SK-N-SH (cell line): ENCODE results near the gene CHPF2. TPM values are rescaled to one million over a fixed set of nuclear protein-coding genes. Genes with fewer than 3 reads are reported as not detected.

Experiments used
- CTCF ChIA-PET: fragments of 300-600, 350-600 bp; formaldehyde crosslinking; extraction: SDS; loops from one replicate; lab custom pipeline; 2021; lab: Yijun Ruan, JAX
- POLR2A ChIA-PET: fragments of 350-600 bp; sonication (Branson Sonifier 250); formaldehyde crosslinking; extraction: SDS; loops from one replicate; lab custom pipeline; 2020; ENCODE audit warnings: antibody characterized with exemption, inconsistent platforms; lab: Yijun Ruan, JAX
- DNase-seq: peaks from one replicate; pipeline ENCODE4 v3.0.0; 2012
- H2AFZ ChIP-seq: fragments of 200-600 bp; sonication (generic); 2 replicates; pipeline ENCODE4 v1.8.1; 2016; ENCODE audit warnings: antibody characterized with exemption, mild to moderate bottlenecking, low read depth
- H3F3A ChIP-seq: fragments of 200-600 bp; sonication (generic); replicated peaks from 2 replicates; pipeline ENCODE3; 2016; ENCODE audit warnings: antibody characterized with exemption, mild to moderate bottlenecking; ENCODE audit not compliant: insufficient read depth
- H3K27ac ChIP-seq, 2 experiments: fragments of 200-500 bp in 1 of 2; fragments of 200-600 bp in 1 of 2; sonication (Bioruptor generic) in 1 of 2; sonication (generic), shearing (Covaris generic) in 1 of 2; 2 replicates each; pipeline versions ENCODE4 v1.5.1 to v1.6.1; 2014 to 2016; ENCODE audit warnings: low read depth in 2 of 2, inconsistent platforms in 1 of 2, low read length in 1 of 2, mild to moderate bottlenecking in 1 of 2, mixed read lengths in 1 of 2
- H3K27me3 ChIP-seq: fragments of 200-600 bp; sonication (generic), shearing (Covaris generic); 2 replicates; pipeline ENCODE4 v1.6.1; 2016; ENCODE audit warnings: mixed run types; ENCODE audit not compliant: insufficient read depth
- H3K36me3 ChIP-seq, 2 experiments: fragments of 200-500 bp in 1 of 2; fragments of 200-600 bp in 1 of 2; sonication (Bioruptor generic) in 1 of 2; sonication (generic) in 1 of 2; replicated peaks in 1 of 2; 2 replicates each; pipeline versions ENCODE3 to v1.5.1; 2014 to 2016; ENCODE audit warnings: low read length in 1 of 2, mild to moderate bottlenecking in 1 of 2; ENCODE audit not compliant: insufficient read depth in 2 of 2, control insufficient read depth in 1 of 2
- H3K4me1 ChIP-seq, 2 experiments: fragments of 200-500 bp in 1 of 2; fragments of 200-600 bp in 1 of 2; sonication (Bioruptor generic) in 1 of 2; sonication (generic), shearing (Covaris generic) in 1 of 2; 2 replicates each; pipeline versions ENCODE4 v1.5.1 to v1.6.1; 2014 to 2016; ENCODE audit warnings: low read depth in 1 of 2, low read length in 1 of 2, mixed run types in 1 of 2; ENCODE audit not compliant: insufficient read depth in 2 of 2, control insufficient read depth in 1 of 2
- H3K4me2 ChIP-seq: fragments of 200-600 bp; sonication (generic), shearing (Covaris generic); 2 replicates; pipeline ENCODE4 v1.6.1; 2017; ENCODE audit warnings: mixed run types
- H3K4me3 ChIP-seq, 2 experiments: fragments of 200-500 bp in 1 of 2; fragments of 200-600 bp in 1 of 2; sonication (Bioruptor generic) in 1 of 2; sonication (generic), shearing (Covaris generic) in 1 of 2; 2 replicates each; pipeline versions ENCODE4 v1.5.1 to v1.8.1; 2014 to 2016; ENCODE audit warnings: low read depth in 2 of 2, inconsistent platforms in 1 of 2, low read length in 1 of 2, mild to moderate bottlenecking in 1 of 2, mixed read lengths in 1 of 2, moderate library complexity in 1 of 2
- H3K79me2 ChIP-seq: fragments of 200-600 bp; sonication (generic); 2 replicates; pipeline ENCODE4 v1.8.1; 2017; ENCODE audit warnings: mild to moderate bottlenecking; ENCODE audit not compliant: insufficient read depth
- H3K9ac ChIP-seq: fragments of 200-600 bp; sonication (generic); 2 replicates; pipeline ENCODE4 v1.6.1; 2017; ENCODE audit warnings: mixed run types
- H3K9me2 ChIP-seq: fragments of 200-600 bp; sonication (generic); 2 replicates; pipeline ENCODE4 v1.6.1; 2017; ENCODE audit warnings: mixed run types
- H3K9me3 ChIP-seq: fragments of 200-600 bp; sonication (generic); 2 replicates; pipeline ENCODE4 v1.6.1; 2017; ENCODE audit warnings: mixed run types, mild to moderate bottlenecking, moderate library complexity
- H4K20me1 ChIP-seq: fragments of 200-600 bp; sonication (generic); 2 replicates; pipeline ENCODE4 v1.6.1; 2017; ENCODE audit warnings: mild to moderate bottlenecking, mixed run types; ENCODE audit not compliant: insufficient read depth
- CHD2 ChIP-seq: fragments of 150-350 bp; IDR thresholded peaks from 2 replicates; pipeline ENCODE4 v1.6.1; 2018; ENCODE audit warnings: low read length; ENCODE audit not compliant: partially characterized antibody
- ELF1 ChIP-seq: IDR thresholded peaks from 2 replicates; pipeline ENCODE4 v1.4.0; 2012
- EP300 ChIP-seq, 2 experiments: IDR thresholded peaks; 2 replicates each; pipeline versions ENCODE4 v1.4.0 to v1.6.1; 2012; ENCODE audit warnings: borderline replicate concordance in 1 of 2, low read depth in 1 of 2, low read length in 1 of 2
- EZH2phosphoT487 ChIP-seq: fragments of 200-600 bp; sonication (generic); IDR thresholded peaks from 2 replicates; pipeline ENCODE4 v1.6.1; 2017; ENCODE audit warnings: low read depth, mixed run types, mild to moderate bottlenecking, antibody characterized with exemption, moderate library complexity, borderline replicate concordance
- FOXM1 ChIP-seq: IDR thresholded peaks from 2 replicates; pipeline ENCODE4 v1.4.0; 2012; ENCODE audit warnings: low read depth, mild to moderate bottlenecking
- GABPA ChIP-seq: IDR thresholded peaks from 2 replicates; pipeline ENCODE4 v1.4.0; 2012; ENCODE audit warnings: low read depth, mild to moderate bottlenecking
- JUND ChIP-seq: IDR thresholded peaks from 2 replicates; pipeline ENCODE4 v1.4.0; 2012
- MAX ChIP-seq: IDR thresholded peaks from 2 replicates; pipeline ENCODE4 v1.4.0; 2012; ENCODE audit warnings: low read depth
- MEF2A ChIP-seq: IDR thresholded peaks from 2 replicates; pipeline ENCODE4 v1.4.0; 2012; ENCODE audit warnings: low read depth, borderline replicate concordance
- NFIC ChIP-seq: IDR thresholded peaks from 2 replicates; pipeline ENCODE4 v1.4.0; 2012; ENCODE audit warnings: borderline replicate concordance
- NRF1 ChIP-seq: IDR thresholded peaks from 2 replicates; pipeline ENCODE4 v1.6.1; 2012; ENCODE audit warnings: low read depth, mild to moderate bottlenecking, low read length
- PBX3 ChIP-seq: IDR thresholded peaks from 2 replicates; pipeline ENCODE4; 2012
- POLR2AphosphoS5 ChIP-seq: IDR thresholded peaks from 2 replicates; pipeline ENCODE4 v1.6.1; 2012; ENCODE audit warnings: low read depth, low read length
- RCOR1 ChIP-seq: fragments of 150-350 bp; IDR thresholded peaks from 2 replicates; pipeline ENCODE4 v1.6.1; 2017; ENCODE audit warnings: antibody characterized with exemption, low read length
- REST ChIP-seq: IDR thresholded peaks from 2 replicates; pipeline ENCODE4 v1.6.1; 2012; ENCODE audit warnings: mild to moderate bottlenecking, low read depth, low read length, moderate library complexity
- RFX5 ChIP-seq: IDR thresholded peaks from 2 replicates; pipeline ENCODE4 v1.6.1; 2012; ENCODE audit warnings: mild to moderate bottlenecking, improper control_type of control experiment, low read length
- RXRA ChIP-seq: IDR thresholded peaks from 2 replicates; pipeline ENCODE4 v1.4.0; 2012; ENCODE audit warnings: low read depth, mild to moderate bottlenecking, borderline replicate concordance
- TAF1 ChIP-seq: IDR thresholded peaks from 2 replicates; pipeline ENCODE4 v1.6.1; 2012; ENCODE audit warnings: low read depth, mild to moderate bottlenecking, low read length, moderate library complexity, borderline replicate concordance
- USF1 ChIP-seq: IDR thresholded peaks from 2 replicates; pipeline ENCODE4 v1.4.0; 2012; ENCODE audit warnings: low read depth, borderline replicate concordance
- ZBTB33 ChIP-seq: IDR thresholded peaks from 2 replicates; pipeline ENCODE4 v1.4.0; 2012; ENCODE audit warnings: low read depth, borderline replicate concordance
- WGBS: methylation state at CpG from one replicate; pipeline ENCODE4 v1.1.6; 2017; ENCODE audit warnings: low lambda C conversion rate; 5-methylcytosine and 5-hydroxymethylcytosine counted together
- polyA plus RNA-seq, 3 experiments: library from polyadenylated mRNA; depleted of rRNA; stranded (reverse); fragments of >200 nt; gene quantifications; 2 replicates each; pipeline ENCODE4 v1.2.3, GENCODE V29; 2012

The CHPF2 gene
- polyA plus RNA-seq, 1 of the 3 experiments (the other 2 are of a cell fraction): 68.6 TPM

GRCh38 chr7:151207315-151207714, 25.0 kb upstream of the CHPF2 start:
- 84% methylated on average over 9 of the region's 9 CpGs for WGBS
- Histone ChIP-seq H2AFZ (no peak overlapping the region), H3K79me2 (no peaks in the 10 kb centered on the region), H3K36me3 (peaks cover 0 to 3% of the 10 kb centered on the region in 2 experiments), H3K27me3 (peaks cover 44% of the 10 kb centered on the region), H3K9me2 (no peaks in the 10 kb centered on the region), H3K4me1 (no peaks in the 10 kb centered on the region), H3K4me3 (no peak overlapping the region), H4K20me1 (0 out of 2 replicates have a peak, but pooled peaks cover 9% of the 10 kb centered on the region), H3F3A (no peaks in the 10 kb centered on the region), H3K9me3 (no peaks in the 10 kb centered on the region), H3K9ac (no peak overlapping the region), H3K4me2 (no peak overlapping the region), H3K27ac (no peak overlapping the region)
- TF ChIP-seq CHD2 (no peak), RFX5 (no peak), EP300 (IDR thresholded peaks at IDR 0.05; ENCODE audit: borderline replicate concordance in 1 of 2, low read depth in 1 of 2, low read length in 1 of 2) (no peak), FOXM1 (no peak), JUND (no peak), ZBTB33 (no peak), ELF1 (no peak), MAX (no peak)
- POLR2A ChIA-PET: no interaction called here
- CTCF ChIA-PET: interaction anchor here (0.8 to 1.0 kb wide), 4 partner anchors 37 to 96 kb away, joined by 3 to 4 read pairs (median 3); no protein-coding TSS in a partner anchor
- no peak for DNase-seq

GRCh38 chr7:151207804-151208203, 24.5 kb upstream of the CHPF2 start:
- ChIA-PET CTCF (interaction anchor here (0.9 to 1.0 kb wide), 3 partner anchors 37 to 96 kb away, joined by 3 to 4 read pairs (median 3); no protein-coding TSS in a partner anchor), POLR2A (no interaction called here)
- Histone ChIP-seq H3K4me2 (no peak overlapping the region), H3K4me3 (no peak overlapping the region), H2AFZ (no peak overlapping the region), H3F3A (no peaks in the 10 kb centered on the region), H3K79me2 (no peaks in the 10 kb centered on the region), H3K27me3 (peaks cover 39% of the 10 kb centered on the region), H3K36me3 (peaks cover 0 to 3% of the 10 kb centered on the region in 2 experiments), H3K4me1 (no peaks in the 10 kb centered on the region), H3K9me2 (no peaks in the 10 kb centered on the region), H4K20me1 (0 out of 2 replicates have a peak, but pooled peaks cover 9% of the 10 kb centered on the region), H3K9ac (no peak overlapping the region), H3K27ac (no peak overlapping the region), H3K9me3 (no peaks in the 10 kb centered on the region)
- 61% methylated on average over 12 of the region's 12 CpGs for WGBS
- no peak for DNase-seq
- TF ChIP-seq REST: no peak
- no peak for TF ChIP-seq RCOR1
- TF ChIP-seq USF1: no peak
- TF ChIP-seq NFIC: no peak
- TF ChIP-seq PBX3: no peak
- no peak for TF ChIP-seq MAX
- no peak for TF ChIP-seq JUND
- no peak for TF ChIP-seq ELF1
- no peak for TF ChIP-seq NRF1
- TF ChIP-seq RFX5: no peak
- no peak for TF ChIP-seq EZH2phosphoT487
- TF ChIP-seq GABPA: no peak
- TF ChIP-seq RXRA: no peak
- no peak for TF ChIP-seq CHD2
- TF ChIP-seq TAF1: no peak
- TF ChIP-seq FOXM1: no peak
- no peak for TF ChIP-seq POLR2AphosphoS5
- no peak for TF ChIP-seq MEF2A
